Esophagus squamous epithelium (tissue), 5 donors: Measurements from ENCODE around the gene SBF1. TPM values are rescaled to one million over a fixed set of nuclear protein-coding genes. Genes with fewer than 3 reads are reported as not detected.

Experiments used
- DNase-seq: peaks from one replicate; lab custom pipeline; 2025; lab: John Stamatoyannopoulos, UW
- H3K27ac ChIP-seq, 4 donors: fragments of 200-600 bp; sonication (generic); one replicate each; pipeline ENCODE4 v1.5.1; 2016 to 2019; ENCODE audit warnings: mild to moderate bottlenecking in 1 of 4
- H3K27me3 ChIP-seq, 4 donors: fragments of 200-600 bp; sonication (generic); 1 replicate in 3 of 4; 2 replicates in 1 of 4; pipeline versions ENCODE4 v1.5.1 to v1.6.0; 2017 to 2021; ENCODE audit warnings: antibody characterized with exemption in 1 of 4
- H3K36me3 ChIP-seq, 3 donors: fragments of 200-600 bp; sonication (generic); one replicate each; pipeline ENCODE4 v1.5.1; 2016 to 2019
- H3K4me1 ChIP-seq, 3 donors: fragments of 200-600 bp; sonication (generic); one replicate each; pipeline ENCODE4 v1.5.1; 2017 to 2019
- H3K4me3 ChIP-seq, 4 donors: fragments of 200-600 bp; sonication (generic); 1 replicate in 3 of 4; 2 replicates in 1 of 4; pipeline ENCODE4 v1.5.1; 2016 to 2019; ENCODE audit warnings: mild to moderate bottlenecking in 2 of 4, moderate library complexity in 1 of 4
- H3K9me3 ChIP-seq, 3 donors: fragments of 200-600 bp; sonication (generic); one replicate each; pipeline ENCODE4 v1.5.1; 2016 to 2019
- POLR2A ChIP-seq, 4 donors: fragments of 450-650 bp; IDR thresholded peaks; one replicate each; pipeline ENCODE4 v1.6.1; 2017; ENCODE audit warnings: antibody characterized with exemption in 4 of 4, mild to moderate bottlenecking in 4 of 4, moderate library complexity in 3 of 4
- WGBS, 2 donors: methylation state at CpG; one replicate each; pipeline ENCODE4 v1.1.5; 2018; 5-methylcytosine and 5-hydroxymethylcytosine counted together
- intact Hi-C: fragments of 100-400 bp; cut with DNase I; formaldehyde crosslinking; loops from one replicate; pipeline ENCODE4 v1.15.0; 2022
- total RNA-seq, 4 donors: library from RNA; depleted of rRNA; stranded (reverse); fragments of >200 nt; gene quantifications; one replicate each; pipeline ENCODE4 v1.1.0, GENCODE V29; 2016
- TF ChIP-seq, protein P1 (sequence below), 6 experiments: fragments of 450-650 bp in 4 of 6; fragments of 200-600 bp in 2 of 6; sonication (generic) in 2 of 6; IDR thresholded peaks; one replicate each; pipeline ENCODE4 v1.5.1; 2016 to 2019; ENCODE audit warnings: antibody characterized with exemption in 6 of 6, mild to moderate bottlenecking in 4 of 6, moderate library complexity in 4 of 6
- donor health status: DM: yes; HTN: yes; CAD: no.

The SBF1 gene
- total RNA-seq, 4 donors from 2014 or later, result 38.3 to 92.0 (median 63.4) TPM

DNA sequence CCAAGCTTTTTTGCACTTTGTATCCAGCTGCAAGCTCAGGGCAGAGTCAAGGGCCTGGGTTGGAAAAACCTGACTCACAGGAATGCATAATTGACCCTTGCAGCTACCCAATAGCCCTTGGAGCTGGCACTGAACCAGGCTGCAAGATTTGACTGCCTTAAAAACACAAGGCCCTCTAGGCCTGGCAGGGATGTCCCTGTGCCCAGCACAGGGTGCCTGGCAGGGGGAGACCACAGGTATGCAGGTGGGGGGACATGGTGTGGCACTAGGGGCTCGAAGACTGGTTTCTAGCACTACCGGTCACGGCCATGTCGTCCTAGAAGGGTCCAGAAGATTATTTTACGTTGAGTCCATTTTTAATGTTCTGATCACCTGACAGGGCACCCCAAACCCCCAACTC, 30.2 kb downstream of the SBF1 start:
- Histone ChIP-seq H3K27me3 (no peaks in the 10 kb centered on the region), H3K36me3 (peaks cover 29 to 100% (median 37%) of the 10 kb centered on the region in 3 donors), H3K4me1 (peaks cover 0 to 17% (median 10%) of the 10 kb centered on the region in 3 donors), H3K9me3 (no peaks in the 10 kb centered on the region), H3K27ac (peak overlapping the region in 1 of 4 donors; percentile 13), H3K4me3 (no peak overlapping the region)
- intact Hi-C loops, result no loop called here
- WGBS, 2 donors, result 55 to 73% methylated on average over 4 to 5 of the region's 5 CpGs
- DNase-seq, result no peak
- TF ChIP-seq, protein P1, sequence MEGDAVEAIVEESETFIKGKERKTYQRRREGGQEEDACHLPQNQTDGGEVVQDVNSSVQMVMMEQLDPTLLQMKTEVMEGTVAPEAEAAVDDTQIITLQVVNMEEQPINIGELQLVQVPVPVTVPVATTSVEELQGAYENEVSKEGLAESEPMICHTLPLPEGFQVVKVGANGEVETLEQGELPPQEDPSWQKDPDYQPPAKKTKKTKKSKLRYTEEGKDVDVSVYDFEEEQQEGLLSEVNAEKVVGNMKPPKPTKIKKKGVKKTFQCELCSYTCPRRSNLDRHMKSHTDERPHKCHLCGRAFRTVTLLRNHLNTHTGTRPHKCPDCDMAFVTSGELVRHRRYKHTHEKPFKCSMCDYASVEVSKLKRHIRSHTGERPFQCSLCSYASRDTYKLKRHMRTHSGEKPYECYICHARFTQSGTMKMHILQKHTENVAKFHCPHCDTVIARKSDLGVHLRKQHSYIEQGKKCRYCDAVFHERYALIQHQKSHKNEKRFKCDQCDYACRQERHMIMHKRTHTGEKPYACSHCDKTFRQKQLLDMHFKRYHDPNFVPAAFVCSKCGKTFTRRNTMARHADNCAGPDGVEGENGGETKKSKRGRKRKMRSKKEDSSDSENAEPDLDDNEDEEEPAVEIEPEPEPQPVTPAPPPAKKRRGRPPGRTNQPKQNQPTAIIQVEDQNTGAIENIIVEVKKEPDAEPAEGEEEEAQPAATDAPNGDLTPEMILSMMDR (IDR thresholded peaks at IDR 0.05), result no peak
- no peak for TF ChIP-seq POLR2A (IDR thresholded peaks at IDR 0.05)

DNA sequence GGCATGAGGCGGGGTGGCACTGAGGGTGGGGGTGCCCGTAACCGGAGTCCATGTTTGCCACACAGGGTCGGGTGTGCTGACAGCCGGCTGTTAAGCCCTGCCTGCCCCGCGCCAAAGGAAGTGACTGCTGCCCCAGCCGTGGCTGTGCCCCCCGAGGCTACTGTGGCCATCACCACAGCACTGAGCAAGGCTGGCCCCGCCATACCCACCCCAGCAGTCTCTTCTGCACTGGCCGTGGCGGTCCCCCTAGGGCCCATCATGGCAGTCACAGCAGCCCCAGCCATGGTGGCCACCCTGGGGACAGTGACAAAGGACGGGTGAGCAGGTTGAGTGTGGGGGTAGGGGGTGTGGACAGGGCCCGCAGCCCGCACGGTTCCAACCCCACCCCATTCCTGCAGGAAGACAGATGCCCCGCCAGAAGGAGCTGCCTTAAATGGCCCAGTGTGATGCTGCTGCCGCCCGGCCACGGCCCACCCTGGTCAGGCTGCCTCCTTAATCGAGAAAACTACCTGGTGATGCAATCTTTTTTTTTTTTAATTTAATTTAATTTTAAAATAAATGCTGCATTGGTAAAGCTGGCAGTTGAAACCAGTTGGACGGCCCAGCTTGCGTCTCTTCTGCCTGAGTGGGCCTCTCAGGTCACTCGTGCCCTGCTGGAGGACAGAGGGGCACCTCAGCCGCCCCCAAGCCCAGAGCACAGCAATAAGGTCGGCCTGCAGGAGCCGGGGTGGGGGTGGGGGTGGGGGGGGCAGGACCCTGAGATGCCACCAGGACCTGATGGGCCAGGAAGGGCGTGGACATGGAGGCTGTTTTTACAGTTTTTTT, 30.8 kb downstream of the SBF1 start:
- DNase-seq, result no peak
- H3K36me3 ChIP-seq, result peaks cover 29 to 100% (median 39%) of the 10 kb centered on the region in 3 donors
- TF ChIP-seq, protein P1 (IDR thresholded peaks at IDR 0.05), result no peak
- no peak for TF ChIP-seq POLR2A (IDR thresholded peaks at IDR 0.05)

DNA sequence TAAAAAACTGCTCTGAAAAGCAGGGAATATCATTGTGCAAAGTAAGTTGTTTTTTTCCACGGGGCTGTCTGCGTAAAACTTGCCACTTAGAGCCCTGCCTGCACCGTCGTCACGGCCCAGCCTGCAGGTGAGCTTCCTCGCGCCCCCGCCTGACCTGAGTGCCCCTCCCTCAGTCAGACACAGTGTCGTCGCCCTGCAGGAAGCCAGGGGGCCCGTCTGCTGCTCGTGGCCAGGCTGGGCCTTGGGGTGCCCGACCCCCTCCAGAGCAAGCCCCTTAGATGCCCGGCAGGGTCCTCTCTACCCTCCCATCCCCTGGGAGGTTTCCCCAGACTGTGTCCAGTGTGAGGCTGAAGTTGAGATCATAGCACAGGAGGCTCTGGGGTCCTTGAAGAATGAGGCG, 31.6 kb downstream of the SBF1 start:
- Histone ChIP-seq H3K4me3 (no peak overlapping the region), H3K27ac (no peak overlapping the region), H3K27me3 (no peaks in the 10 kb centered on the region), H3K36me3 (peaks cover 30 to 100% (median 43%) of the 10 kb centered on the region in 3 donors), H3K4me1 (peaks cover 0 to 17% (median 10%) of the 10 kb centered on the region in 3 donors), H3K9me3 (no peaks in the 10 kb centered on the region)
- TF ChIP-seq, protein P1 (IDR thresholded peaks at IDR 0.05), result no peak
- DNase-seq, result no peak
- WGBS, 2 donors, result 80 to 86% methylated on average over 1 of the region's 15 CpGs
- intact Hi-C loops, result no loop called here

More for the DNA sequence above, 30.8 kb downstream of the SBF1 start:
- Histone ChIP-seq H3K27ac (peak overlapping the region in 1 of 4 donors; percentile 21), H3K27me3 (no peaks in the 10 kb centered on the region), H3K4me1 (peaks cover 0 to 17% (median 10%) of the 10 kb centered on the region in 3 donors), H3K4me3 (no peak overlapping the region), H3K9me3 (no peaks in the 10 kb centered on the region)
- intact Hi-C loops, result no loop called here
- WGBS, 2 donors, result 69% methylated on average over 9 to 17 of the region's 28 CpGs

DNA sequence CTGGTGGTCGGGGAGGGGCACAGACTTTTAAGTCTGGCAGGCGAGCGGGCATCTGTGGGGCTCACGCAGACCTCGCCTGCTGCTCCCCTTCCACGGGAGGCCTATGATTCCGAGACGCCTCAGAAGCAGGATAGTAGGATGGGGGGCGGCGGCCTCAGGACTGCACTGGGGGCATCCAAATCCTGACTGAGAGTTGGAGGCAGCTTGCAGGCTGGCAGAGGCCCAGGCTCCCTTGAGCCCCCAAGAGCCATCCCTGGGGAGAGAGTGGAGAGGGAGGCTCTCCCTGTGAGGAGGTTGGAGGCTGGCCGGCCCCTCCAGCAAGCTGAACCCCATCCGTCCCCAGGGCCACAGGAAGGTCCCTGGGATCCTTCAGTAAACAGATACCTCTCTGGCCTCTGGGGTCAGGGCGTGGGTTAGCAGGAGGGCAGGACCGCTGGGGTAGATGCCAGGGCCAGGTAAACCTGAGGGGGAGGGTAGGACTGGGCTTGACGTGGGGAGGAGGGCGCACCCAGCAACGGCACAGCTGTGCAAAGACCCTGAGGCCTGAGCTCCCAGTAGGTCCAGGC, 33.3 kb downstream of the SBF1 start:
- Histone ChIP-seq H3K9me3 (no peaks in the 10 kb centered on the region), H3K27me3 (no peaks in the 10 kb centered on the region), H3K27ac (no peak overlapping the region), H3K4me1 (peaks cover 0 to 17% (median 10%) of the 10 kb centered on the region in 3 donors), H3K36me3 (peaks cover 32 to 100% (median 43%) of the 10 kb centered on the region in 3 donors), H3K4me3 (no peak overlapping the region)
- 75 to 100% methylated on average over 4 of the region's 17 CpGs for WGBS, 2 donors
- no peak for TF ChIP-seq POLR2A (IDR thresholded peaks at IDR 0.05)
- TF ChIP-seq, protein P1 (IDR thresholded peaks at IDR 0.05), result no peak
- intact Hi-C loops, result no loop called here
- DNase-seq, result no peak
